NAMALWA (cell line): Measurements from ENCODE around the gene PGF.

Source experiments
- DNase-seq: peaks from one replicate; pipeline ENCODE4 v3.0.0-alpha.2; 2015; ENCODE audit warnings: low spot score

Gene PGF

GRCh38 chr14:74978416-74978947 lies 23.1 kb upstream of the PGF start:
- no peak for DNase-seq

DNA sequence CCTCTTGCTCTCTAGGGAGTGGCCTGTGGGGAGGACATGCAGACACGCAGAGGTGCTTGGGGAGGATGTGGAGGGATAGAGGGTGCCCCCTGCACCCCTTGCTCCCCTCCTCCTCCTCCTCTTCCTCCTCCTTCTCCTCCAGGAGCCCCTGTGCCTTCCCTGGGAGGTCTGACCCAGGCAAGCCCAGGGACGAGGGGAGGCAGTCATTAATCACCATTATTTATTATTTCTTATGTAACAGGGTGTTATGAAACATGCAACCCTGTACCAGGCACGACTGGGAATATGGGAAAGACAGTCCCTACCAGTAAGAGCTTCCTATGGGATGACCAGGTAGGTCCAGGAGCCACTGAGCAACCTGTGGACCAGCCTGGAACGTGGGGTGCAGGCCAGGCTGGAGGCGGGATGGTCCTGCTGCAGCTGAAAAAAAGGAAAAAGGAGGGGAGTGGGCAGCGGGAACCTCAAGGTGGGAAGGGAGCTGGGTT lies 22.5 kb upstream of the PGF start:
- no peak for DNase-seq

GRCh38 chr14:74977164-74977900 lies 21.9 kb upstream of the PGF start:
- DNase-seq, result no peak

DNA sequence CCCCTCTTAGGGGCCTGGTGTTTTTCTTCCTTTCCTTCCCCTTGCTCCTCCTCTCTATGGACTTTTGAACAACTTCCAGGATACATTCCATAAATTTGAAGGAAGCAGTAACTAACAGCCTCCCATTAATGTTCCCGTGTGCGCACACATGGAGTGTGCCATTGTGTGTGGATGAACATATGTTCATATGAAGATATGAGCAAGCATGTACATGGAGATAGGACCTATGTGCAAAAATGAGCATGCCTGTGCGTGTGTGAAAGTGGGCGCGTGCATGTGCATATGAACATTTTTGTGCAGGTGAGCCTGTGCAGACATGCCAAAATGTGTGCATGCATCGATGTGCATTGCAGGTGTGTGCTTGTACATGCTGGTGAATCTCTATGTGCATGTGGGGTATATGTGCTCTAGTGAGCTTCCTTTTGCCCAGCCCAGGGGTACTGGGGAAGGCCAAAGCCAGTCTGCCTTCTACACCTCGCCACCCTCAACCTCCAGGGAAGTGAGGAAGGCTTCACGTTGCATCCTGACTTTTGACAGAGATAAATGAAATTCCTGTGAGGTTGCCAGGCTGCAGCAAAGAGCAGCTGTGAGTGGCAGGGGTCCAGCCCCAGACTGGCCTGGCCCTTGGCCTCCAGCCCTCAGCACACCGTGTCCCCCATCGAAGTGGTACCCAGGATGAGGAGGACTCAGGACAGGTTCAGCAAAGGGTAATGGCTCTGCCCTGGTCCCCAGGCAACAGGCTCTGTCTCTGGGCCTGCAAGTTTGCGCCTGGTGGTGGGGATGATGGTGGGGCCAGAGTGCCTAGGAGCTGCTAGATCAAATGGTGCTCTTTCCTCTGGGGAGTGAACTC lies 21.1 kb upstream of the PGF start:
- no peak for DNase-seq

DNA sequence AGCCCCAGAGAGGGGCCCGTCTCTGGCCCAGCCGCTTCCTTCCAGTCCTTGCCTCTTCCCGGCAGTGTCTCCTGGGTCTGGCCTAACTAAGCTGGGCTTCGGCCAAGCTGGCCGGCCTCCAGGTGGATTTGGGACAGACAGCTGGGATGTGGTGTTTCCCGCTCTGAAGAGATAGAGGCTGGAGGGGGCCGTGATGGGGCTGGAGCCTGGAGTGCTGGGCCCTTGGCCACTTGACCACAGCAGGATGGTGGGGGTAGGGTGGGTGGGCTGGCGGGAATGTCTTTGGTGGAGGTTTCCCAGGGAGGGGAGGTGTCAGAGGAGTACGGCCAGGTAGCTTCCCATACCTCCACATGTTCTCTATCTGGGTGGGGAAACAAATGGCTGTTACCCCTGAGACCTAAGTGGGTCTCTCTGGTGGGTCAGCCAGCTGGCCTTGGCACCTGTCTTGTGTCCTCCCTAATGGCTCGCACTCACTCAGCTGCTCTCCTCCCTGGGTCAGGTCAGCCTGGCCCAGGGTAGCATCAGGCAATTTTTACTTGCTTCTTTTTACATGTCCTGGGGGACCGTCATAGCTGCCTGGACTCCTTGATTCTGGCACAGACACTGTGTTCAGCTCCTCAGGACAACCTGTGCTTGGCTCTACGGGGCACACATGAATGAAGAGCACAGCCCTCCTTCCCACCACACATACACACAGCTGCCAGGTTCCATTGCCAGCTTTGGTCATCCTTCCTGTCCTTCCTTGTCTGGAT lies 19.8 kb upstream of the PGF start:
- no peak for DNase-seq

- no peak for DNase-seq
Measured at GRCh38 chr14:74974364-74975058, 19.1 kb upstream of the PGF start.

DNA sequence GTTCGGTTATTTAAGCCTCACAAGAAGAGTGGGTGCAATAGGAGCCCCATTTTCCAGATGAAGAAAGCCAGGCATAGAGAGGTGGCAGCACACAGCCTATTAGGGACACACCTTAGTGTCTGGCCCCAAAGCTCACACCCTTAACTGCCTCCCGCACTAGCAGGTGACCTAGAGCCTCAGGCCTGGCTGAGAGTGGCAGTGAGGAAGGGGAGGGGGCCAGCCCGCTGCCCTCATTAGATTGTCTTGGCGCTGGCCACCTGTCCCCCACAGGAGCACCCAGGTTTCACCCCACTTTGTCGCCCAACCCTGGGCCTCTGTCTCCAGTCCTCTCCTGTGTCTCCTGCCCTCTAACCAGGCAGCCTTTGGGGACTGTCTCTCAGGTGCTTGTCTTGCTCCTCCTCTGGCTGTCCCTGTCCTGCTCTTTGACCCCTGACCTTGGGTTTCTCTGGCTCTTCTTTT lies 18.5 kb upstream of the PGF start:
- DNase-seq, result no peak

GRCh38 chr14:74973003-74973653 lies 17.7 kb upstream of the PGF start:
- DNase-seq, result no peak

DNA sequence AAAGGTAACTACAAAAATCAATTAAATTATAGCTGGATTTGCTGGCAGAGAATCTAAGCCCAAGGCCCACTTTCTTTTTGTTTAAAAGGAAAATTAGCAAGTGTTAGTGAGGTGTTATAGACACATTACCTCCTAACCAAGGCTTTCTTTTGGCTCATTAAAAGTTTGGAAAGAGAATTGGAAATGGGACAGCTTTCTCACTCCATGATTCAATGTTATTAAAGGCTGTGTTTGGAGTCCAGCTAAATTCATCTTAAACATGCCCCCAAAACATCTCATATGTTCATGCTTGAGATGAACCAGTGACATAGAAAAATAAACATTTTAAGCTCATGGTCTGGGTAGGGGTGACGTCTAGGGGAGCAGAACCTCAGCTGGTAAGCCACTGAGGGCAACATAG lies 13.4 kb upstream of the PGF start:
- DNase-seq, result no peak

- no peak for DNase-seq
Measured at GRCh38 chr14:74965486-74966153, 10.2 kb upstream of the PGF start.

DNA sequence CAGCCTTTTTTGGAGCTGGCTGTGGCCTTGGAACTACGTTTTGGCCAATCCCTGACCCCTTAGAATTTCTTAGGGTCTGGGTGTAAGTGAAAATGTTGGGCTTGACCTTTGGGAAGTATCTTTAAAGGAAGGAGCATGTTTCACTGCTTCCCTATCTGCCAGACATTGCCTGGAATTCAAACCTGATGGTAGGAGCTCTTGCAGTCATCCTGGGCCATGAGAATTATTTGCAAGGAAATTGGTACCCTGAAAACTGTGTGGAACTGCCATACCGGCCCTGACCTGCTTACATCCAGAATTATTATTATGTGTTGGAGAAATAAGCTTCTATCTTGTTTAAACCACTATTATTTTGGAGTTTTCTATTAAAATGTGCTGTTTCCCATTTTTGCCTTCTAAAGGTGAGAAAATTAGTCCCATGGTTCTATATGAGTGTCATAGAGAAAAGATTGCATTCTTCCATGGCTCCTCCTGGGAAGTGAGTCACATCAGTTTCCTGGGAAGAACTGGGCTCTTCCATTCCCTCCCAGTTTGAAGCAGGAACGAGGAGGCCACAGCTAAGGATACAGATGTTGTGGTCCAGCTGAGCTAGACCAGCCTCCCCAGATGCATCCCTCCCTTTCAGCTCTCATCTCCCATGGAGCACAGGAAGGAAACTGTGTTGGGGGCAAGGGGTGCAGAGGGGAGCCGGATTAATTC lies 9.5 kb upstream of the PGF start:
- DNase-seq, result no peak

- DNase-seq, result no peak
Measured at GRCh38 chr14:74963705-74964271, 8.4 kb upstream of the PGF start.

DNA sequence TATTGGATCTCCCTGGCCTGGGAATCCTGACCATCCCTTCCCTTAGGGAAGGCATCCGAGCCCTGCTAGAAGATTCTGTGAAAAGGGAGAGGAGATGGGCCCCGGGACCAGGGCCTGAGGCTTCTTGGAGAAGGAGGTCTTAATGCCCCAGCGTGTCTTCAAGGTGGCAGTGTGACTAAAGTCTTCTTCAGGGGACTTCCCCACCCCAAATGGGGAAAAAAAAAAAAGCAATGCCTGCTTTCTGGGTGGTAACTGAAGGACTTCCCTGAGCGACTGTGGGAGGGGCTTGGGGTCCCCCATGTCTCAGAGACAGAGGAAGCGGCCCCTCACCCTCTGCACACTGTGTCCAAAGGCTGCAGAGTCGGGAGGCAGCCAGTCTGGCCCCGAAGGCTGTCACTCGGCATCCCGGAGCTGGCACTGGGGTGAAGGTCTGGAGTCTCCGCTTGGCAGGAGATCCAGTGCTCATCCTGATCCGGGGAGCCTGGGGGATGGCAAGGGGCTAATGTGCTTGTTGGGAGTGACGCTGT lies 7.8 kb upstream of the PGF start:
- no peak for DNase-seq

GRCh38 chr14:74962493-74962892 lies 7.1 kb upstream of the PGF start:
- no peak for DNase-seq

GRCh38 chr14:74962046-74962445 lies 6.6 kb upstream of the PGF start:
- DNase-seq, result no peak

- DNase-seq, result no peak
Measured at GRCh38 chr14:74961238-74961911, 6.0 kb upstream of the PGF start.

- DNase-seq, result no peak
Measured at GRCh38 chr14:74960736-74961135, 5.3 kb upstream of the PGF start.

DNA sequence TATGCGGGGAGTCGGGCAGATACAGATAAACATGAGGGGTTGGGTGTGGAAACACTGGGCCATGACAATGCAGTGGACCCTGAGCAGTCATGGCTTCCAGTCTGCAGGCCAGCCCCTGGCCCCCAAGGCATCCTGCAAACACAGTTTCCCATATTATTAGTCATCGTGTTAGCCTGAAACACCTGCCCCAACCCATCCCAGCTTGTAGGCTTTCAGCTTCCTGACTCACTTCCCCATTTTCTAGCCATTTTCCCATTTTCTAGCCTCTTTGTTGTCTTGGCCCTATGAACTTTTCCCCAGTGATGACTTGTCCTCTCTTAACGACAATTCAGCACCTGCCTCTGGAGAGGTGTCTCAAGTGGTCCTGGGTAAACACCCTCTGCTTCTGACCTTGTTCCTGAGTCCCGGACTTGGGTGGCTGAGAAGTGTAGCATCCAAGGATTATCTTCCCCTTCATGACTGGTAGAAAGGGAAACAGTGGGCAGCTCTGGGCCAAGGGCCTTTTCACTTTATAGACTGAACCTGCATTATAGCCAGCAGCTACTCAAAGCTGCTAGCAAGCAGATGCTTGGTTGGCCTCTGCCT lies 4.3 kb upstream of the PGF start:
- DNase-seq, result no peak
